NCI-H128 (cell line): ENCODE measurements around the gene ADGRB2.

Experiments used
- DNase-seq: peaks from one replicate; lab custom pipeline; 2025; ENCODE audit not compliant: unreplicated experiment; lab: John Stamatoyannopoulos, UW

The ADGRB2 gene

DNA sequence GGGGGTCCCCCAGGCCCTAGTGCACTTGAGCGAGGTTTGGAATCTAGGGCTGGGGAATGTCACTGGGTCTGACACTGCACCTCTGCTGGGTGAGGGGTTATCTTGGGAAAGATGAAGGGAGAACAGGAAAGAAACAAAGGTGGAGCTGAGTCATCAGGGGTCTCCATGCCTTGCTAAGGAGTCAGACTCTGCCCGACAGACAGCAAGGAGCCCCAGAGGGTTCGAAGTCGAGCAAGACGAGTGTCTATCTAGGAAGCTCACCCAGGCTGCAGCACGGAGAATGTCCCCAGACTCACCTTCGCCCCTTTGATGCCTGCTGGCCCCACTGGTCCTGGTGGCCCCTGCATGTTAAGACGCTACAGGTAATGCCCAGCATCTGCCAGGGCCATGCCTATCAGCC lies 78.3 kb downstream of the ADGRB2 start:
- no peak for DNase-seq

DNA sequence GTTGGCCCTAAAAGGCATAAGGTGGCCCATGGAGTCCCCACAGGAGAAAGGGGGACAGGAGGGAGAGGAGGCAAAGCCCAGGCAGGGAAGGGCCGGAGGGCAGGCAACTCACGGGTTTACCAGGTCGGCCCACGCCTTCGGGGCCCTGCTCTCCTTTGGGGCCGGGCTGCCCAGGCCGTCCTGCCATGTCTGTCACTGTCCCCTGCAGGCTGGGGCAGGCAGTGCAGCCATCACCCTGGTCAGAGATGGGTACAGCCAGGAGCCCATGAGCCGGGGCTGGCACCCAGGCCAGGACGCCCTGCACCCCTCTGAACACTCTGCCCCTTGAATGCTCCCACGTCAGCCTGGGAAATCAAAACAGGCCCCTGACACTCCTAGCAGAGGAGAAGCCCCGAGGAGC lies 80.1 kb downstream of the ADGRB2 start:
- DNase-seq, result no peak

DNA sequence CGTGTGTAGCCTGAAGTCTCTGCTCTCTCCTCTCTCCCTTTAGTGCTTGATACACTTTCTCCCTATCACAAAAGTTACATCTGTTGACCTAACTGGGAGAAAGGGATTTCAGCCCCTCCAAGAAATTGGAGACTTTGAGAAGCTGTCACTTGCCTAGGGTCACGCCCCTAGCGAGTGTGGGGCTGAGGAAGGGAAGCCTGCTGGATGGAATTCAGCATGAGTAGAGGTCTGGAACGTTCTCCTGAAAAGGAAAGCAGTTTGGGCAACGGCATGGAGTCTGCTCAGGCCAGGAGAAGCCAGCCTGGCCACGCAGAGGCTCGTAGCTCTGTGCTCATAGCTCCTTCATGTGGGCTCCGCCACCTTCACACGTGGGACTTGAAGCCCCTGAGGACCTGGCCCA lies 82.7 kb downstream of the ADGRB2 start:
- no peak for DNase-seq

DNA sequence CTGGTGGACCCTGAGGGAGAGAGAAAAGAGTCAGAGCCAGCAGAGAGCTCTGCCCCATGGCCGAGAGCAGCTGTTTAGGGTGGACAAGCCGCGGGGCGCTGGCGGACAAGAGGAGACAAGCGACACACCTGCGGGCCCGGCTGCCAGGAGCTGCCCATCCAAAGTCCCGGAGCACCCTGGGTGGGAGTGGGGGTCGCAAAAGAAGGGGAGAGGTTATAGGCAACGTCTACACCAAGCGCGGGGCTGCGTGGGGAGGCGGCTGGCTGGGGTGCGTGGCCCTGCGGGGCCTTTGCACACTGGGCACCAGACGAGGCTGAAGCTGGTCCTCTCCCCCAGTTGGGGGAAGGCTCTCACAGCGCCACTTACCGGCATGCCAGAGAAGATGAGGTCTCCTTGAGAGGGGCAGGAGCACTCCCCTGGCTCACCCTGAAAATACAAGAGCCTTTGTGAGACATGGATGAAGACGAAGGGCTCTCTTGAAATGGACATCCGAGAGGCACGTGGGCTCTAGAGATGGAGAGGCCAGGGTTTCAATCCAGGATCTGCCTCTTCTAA lies 84.4 kb downstream of the ADGRB2 start:
- no peak for DNase-seq

DNA sequence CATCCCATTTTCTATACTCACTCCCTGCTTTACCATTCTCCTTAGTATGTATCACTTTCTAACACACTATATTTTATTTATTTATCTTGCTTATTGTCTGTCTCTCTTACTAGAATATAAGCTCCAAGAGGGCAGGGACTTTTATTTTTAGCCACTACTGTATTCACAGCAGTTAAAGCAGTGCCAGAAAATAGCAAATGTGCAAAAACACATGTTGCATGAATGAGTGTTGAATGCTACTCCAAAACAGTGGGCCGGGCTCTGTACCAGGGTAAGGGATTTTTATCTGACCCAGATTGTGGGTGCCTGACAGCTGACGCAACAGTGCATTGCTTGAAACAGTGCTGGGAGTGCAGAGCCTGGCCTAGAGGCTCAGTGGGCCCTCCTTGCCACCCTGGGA lies 85.0 kb downstream of the ADGRB2 start:
- no peak for DNase-seq

DNA sequence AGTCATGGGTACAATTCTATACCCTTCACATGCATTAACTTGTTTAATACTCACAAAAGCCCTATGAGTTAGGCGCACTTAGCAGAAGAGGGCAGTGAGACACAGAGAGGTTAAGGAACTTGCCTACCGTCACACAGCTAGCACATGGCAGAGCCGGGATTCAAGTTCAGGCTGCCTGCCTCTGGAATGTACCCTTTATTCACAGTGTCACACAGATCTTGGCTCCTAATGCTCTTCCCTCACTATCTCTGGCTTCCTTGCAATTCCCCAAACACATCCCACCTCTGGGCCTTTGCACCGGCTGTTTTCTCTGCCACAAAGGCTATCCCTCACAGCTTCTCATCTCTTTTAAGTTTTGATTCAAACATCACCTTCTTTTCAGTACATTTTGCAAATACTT lies 85.5 kb downstream of the ADGRB2 start:
- DNase-seq, result no peak

DNA sequence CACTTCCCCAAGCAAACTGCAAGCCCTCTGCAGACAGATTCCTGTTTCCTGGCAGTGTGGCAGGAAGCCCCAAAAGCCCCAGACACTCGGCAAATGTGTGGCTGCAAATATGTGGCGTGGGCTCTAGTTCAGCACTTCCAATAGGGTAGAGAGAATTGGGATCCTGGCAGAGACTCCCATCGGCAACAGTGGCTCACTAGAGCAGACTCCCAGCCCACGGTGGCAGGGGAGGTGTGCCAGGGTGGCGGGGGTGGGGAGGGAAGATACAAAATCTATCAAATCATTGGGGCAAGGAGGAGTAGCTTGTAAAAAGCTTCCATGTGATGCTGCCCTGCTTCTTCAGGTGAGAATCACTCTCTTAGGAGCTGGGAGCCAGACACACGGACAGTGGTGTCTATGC lies 86.2 kb downstream of the ADGRB2 start:
- no peak for DNase-seq

DNA sequence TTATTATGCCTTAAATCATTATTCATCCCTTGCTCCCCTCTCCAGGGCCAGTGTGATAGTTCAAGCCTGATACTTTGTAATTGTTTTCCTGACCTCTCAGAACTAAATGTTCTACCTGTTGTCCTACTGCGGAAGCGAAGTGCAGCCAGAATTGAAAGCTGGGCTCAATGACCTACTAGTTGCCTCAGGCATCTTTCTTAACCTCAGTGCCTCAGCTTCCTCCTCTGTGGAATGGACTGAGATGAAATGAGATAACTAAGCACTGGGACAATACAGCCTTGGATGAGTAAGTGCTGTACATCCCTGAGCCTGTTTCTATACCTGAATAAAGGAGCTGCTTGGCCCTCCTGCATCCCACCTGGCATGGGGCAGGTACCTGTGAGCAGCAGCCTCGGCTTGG lies 86.7 kb downstream of the ADGRB2 start:
- DNase-seq, result no peak
